GM12878 (cell line): Measurements from ENCODE around the gene PAF1. TPM values are rescaled to one million over a fixed set of nuclear protein-coding genes. Genes with fewer than 3 reads are reported as not detected.

ENCODE experiments used
- ATAC-seq: fragments of 200-7000 bp; cut with Tn5 transposase; 3 replicates; pipeline ENCODE4 v1.9.1; 2020; ENCODE audit warnings: mild to moderate bottlenecking, moderate library complexity
- BruUV-seq: library from RNA; stranded (reverse); fragments of 400-500 nt; replicated peaks from 2 replicates; lab custom pipeline; 2021; lab: Mats Ljungman, UMichigan
- CTCF ChIA-PET: fragments of 300-600 bp; sonication (Branson Sonifier 250); formaldehyde crosslinking; extraction: SDS; loops from one replicate; lab custom pipeline; 2021; ENCODE audit warnings: inconsistent platforms; lab: Yijun Ruan, JAX
- POLR2A ChIA-PET: fragments of 350-600 bp; formaldehyde crosslinking; extraction: SDS; loops from one replicate; lab custom pipeline; 2021; ENCODE audit warnings: inconsistent platforms; lab: Charles Lee
- RAD21 ChIA-PET: fragments of 300-600 bp; sonication (Branson Sonifier 250); formaldehyde crosslinking; loops from one replicate; lab custom pipeline; 2023; ENCODE audit warnings: antibody characterized with exemption; ENCODE audit not compliant: unreplicated experiment; lab: Charles Lee
- SMC1A ChIA-PET: fragments of 300-600 bp; sonication (Branson Sonifier 250); formaldehyde crosslinking; loops from one replicate; lab custom pipeline; 2023; ENCODE audit not compliant: unreplicated experiment, uncharacterized antibody; lab: Charles Lee
- DNase-seq: peaks from one replicate; pipeline ENCODE4 v3.0.0-alpha.2; 2011; ENCODE audit warnings: low read depth, low spot score
- FAIRE-seq: peaks from 3 replicates; lab custom pipeline; 2011; peaks lifted over from hg19 to GRCh38; lab: Jason Lieb, UNC
- H2AFZ ChIP-seq: 2 replicates; pipeline ENCODE4 v1.6.0; 2011; ENCODE audit warnings: low read depth, low read length, control low read depth; ENCODE audit not compliant: control insufficient read depth
- H3K27ac ChIP-seq: 2 replicates; pipeline ENCODE4 v1.5.1; 2011; ENCODE audit warnings: control low read depth; ENCODE audit not compliant: control insufficient read depth, insufficient read depth
- H3K27me3 ChIP-seq, 2 experiments: replicated peaks in 1 of 2; 2 replicates each; pipeline versions ENCODE4 v1.6.0 to v1.6.1; 2011; ENCODE audit warnings: low read length in 1 of 2; ENCODE audit not compliant: control insufficient read depth in 2 of 2, insufficient read depth in 2 of 2
- H3K36me3 ChIP-seq, 2 experiments: 2 replicates each; pipeline ENCODE4 v1.5.1; 2011; ENCODE audit warnings: low read length in 1 of 2; ENCODE audit not compliant: control insufficient read depth in 2 of 2, insufficient read depth in 2 of 2
- H3K4me1 ChIP-seq: 2 replicates; pipeline ENCODE4 v1.6.1; 2011; ENCODE audit warnings: mild to moderate bottlenecking, low read length, moderate library complexity, mixed read lengths; ENCODE audit not compliant: control insufficient read depth, insufficient read depth
- H3K4me2 ChIP-seq: 2 replicates; pipeline ENCODE4 v1.6.0; 2011; ENCODE audit warnings: control low read depth; ENCODE audit not compliant: control insufficient read depth, insufficient read depth
- H3K4me3 ChIP-seq: fragments of 200-600 bp; sonication (generic); 2 replicates; pipeline ENCODE4 v1.5.1; 2016
- H3K79me2 ChIP-seq: 2 replicates; pipeline ENCODE4 v1.6.0; 2011; ENCODE audit warnings: low read length; ENCODE audit not compliant: control insufficient read depth, insufficient read depth
- H3K9ac ChIP-seq: 2 replicates; pipeline ENCODE4 v1.8.0; 2011; ENCODE audit warnings: low read length, control low read depth, mixed read lengths; ENCODE audit not compliant: control insufficient read depth, insufficient read depth
- H3K9me3 ChIP-seq: replicated peaks from 3 replicates; pipeline ENCODE4 v1.5.1; 2011; ENCODE audit warnings: mild to moderate bottlenecking, low read length; ENCODE audit not compliant: control insufficient read depth, insufficient read depth
- H4K20me1 ChIP-seq: 2 replicates; pipeline ENCODE4 v1.6.0; 2011; ENCODE audit not compliant: control insufficient read depth, insufficient read depth
- ASH2L ChIP-seq: fragments of 300-600, 200-600 bp; sonication (generic); IDR thresholded peaks from 2 replicates; pipeline ENCODE4 v1.6.1; 2017; ENCODE audit warnings: low read depth, mild to moderate bottlenecking, borderline replicate concordance
- CREB1 ChIP-seq: IDR thresholded peaks from 2 replicates; pipeline ENCODE4 v1.6.1; 2012; ENCODE audit warnings: low read depth, mild to moderate bottlenecking, inconsistent platforms
- CREM ChIP-seq: IDR thresholded peaks from 2 replicates; pipeline ENCODE4 v1.6.1; 2014; ENCODE audit warnings: antibody characterized with exemption, low read depth
- EGR1 ChIP-seq, 2 experiments: IDR thresholded peaks; 1 replicate in 1 of 2; 2 replicates in 1 of 2; pipeline ENCODE4 v1.6.1; 2011 to 2012; ENCODE audit warnings: low read depth in 2 of 2, low read length in 2 of 2, borderline replicate concordance in 1 of 2, mild to moderate bottlenecking in 1 of 2, moderate library complexity in 1 of 2
- ESRRA ChIP-seq: IDR thresholded peaks from 2 replicates; pipeline ENCODE4 v1.6.1; 2012; ENCODE audit warnings: mild to moderate bottlenecking, low read length, improper control_type of control experiment
- IKZF2 ChIP-seq, 2 experiments: fragments of 450-650 bp; IDR thresholded peaks; 2 replicates each; pipeline ENCODE4 v1.6.1; 2017; ENCODE audit warnings: mild to moderate bottlenecking in 2 of 2, moderate library complexity in 2 of 2
- MEF2B ChIP-seq: fragments of 450-650 bp; IDR thresholded peaks from 2 replicates; pipeline ENCODE4 v1.6.1; 2018; ENCODE audit warnings: mild to moderate bottlenecking, moderate library complexity; ENCODE audit not compliant: partially characterized antibody, poor library complexity, severe bottlenecking
- MYB ChIP-seq: fragments of 150-350 bp; IDR thresholded peaks from 2 replicates; pipeline ENCODE4 v1.6.1; 2014; ENCODE audit warnings: mild to moderate bottlenecking, low read depth, low read length, borderline replicate concordance
- NBN ChIP-seq: fragments of 450-650 bp; IDR thresholded peaks from 2 replicates; pipeline ENCODE4 v1.6.1; 2016
- NFIC ChIP-seq: IDR thresholded peaks from 2 replicates; pipeline ENCODE4 v1.6.1; 2012; ENCODE audit warnings: low read depth, mild to moderate bottlenecking, inconsistent platforms, low read length, moderate library complexity
- RB1 ChIP-seq: fragments of 450-650 bp; formaldehyde crosslinking; IDR thresholded peaks from 2 replicates; pipeline ENCODE4 v1.6.1; 2017; ENCODE audit warnings: mild to moderate bottlenecking, borderline replicate concordance
- RELA ChIP-seq: fragments of 450-650 bp; IDR thresholded peaks from 2 replicates; pipeline ENCODE4 v1.8.0; 2014; ENCODE audit warnings: borderline replicate concordance; ENCODE audit not compliant: partially characterized antibody
- SREBF2 ChIP-seq: IDR thresholded peaks from 2 replicates; pipeline ENCODE4 v1.6.1; 2012; ENCODE audit warnings: mild to moderate bottlenecking, low read length
- SUZ12 ChIP-seq: fragments of 200-600 bp; sonication (generic); IDR thresholded peaks from one replicate; pipeline ENCODE4 v1.6.1; 2018; ENCODE audit warnings: antibody characterized with exemption, mild to moderate bottlenecking; ENCODE audit not compliant: unreplicated experiment
- TCF12 ChIP-seq: IDR thresholded peaks from 2 replicates; pipeline ENCODE4 v1.6.1; 2011; ENCODE audit warnings: low read depth, mild to moderate bottlenecking, low read length
- ZNF24 ChIP-seq: fragments of 450-650 bp; IDR thresholded peaks from 2 replicates; pipeline ENCODE4 v1.6.1; 2017; ENCODE audit warnings: antibody characterized with exemption, mild to moderate bottlenecking
- ZNF622 ChIP-seq: fragments of 450-650 bp; IDR thresholded peaks from 2 replicates; pipeline ENCODE4 v1.6.1; 2017; ENCODE audit warnings: mild to moderate bottlenecking, inconsistent platforms
- WGBS: methylation state at CpG from one replicate; pipeline ENCODE4 v1.1.6; 2016; ENCODE audit warnings: low lambda C conversion rate; ENCODE audit not compliant: insufficient replicate concordance, insufficient coverage; ENCODE audit errors: missing lambda C conversion rate; 5-methylcytosine and 5-hydroxymethylcytosine counted together
- in situ Hi-C: fragments of 300-500 bp; cut with MboI; formaldehyde crosslinking; loops from 9 replicates; pipeline ENCODE4 v1.14.3; 2018; ENCODE audit warnings: mixed read lengths
- intact Hi-C: fragments of 100-400 bp; cut with micrococcal nuclease; formaldehyde crosslinking; loops from one replicate; pipeline ENCODE4 v1.14.2; 2022; ENCODE audit not compliant: unreplicated experiment
- polyA plus RNA-seq, 11 experiments: library from polyadenylated mRNA; depleted of rRNA in 4 of 11; unstranded in 6 of 11; stranded (reverse) in 5 of 11; fragments of >200 nt; fragmentation: Nextera tagmentation in 4 of 11; fragmentation: Illumina TruSeq in 1 of 11; extraction: Ambion mirVana in 4 of 11; extraction: Trizol in 1 of 11; gene quantifications; 1 replicate in 1 of 11; 2 replicates in 10 of 11; pipeline versions ENCODE4 v1.2.1 to v1.2.3, GENCODE V29; 2011 to 2016; ENCODE audit warnings: inconsistent platforms in 2 of 11, missing spikeins in 2 of 11, low read depth in 1 of 11
- total RNA-seq, 4 experiments: library from RNA; depleted of rRNA in 3 of 4; stranded (reverse); fragments of >200 nt in 3 of 4; fragmentation: Illumina TruSeq in 1 of 4; extraction: Trizol in 1 of 4; gene quantifications; 2 replicates each; pipeline versions ENCODE4 v1.2.1 to v1.2.3, GENCODE V29; 2013 to 2021

Gene PAF1
- total and polyA plus RNA-seq, 10 of the 15 experiments (the other 5 are each of a cell fraction or from before 2014, with no cell fraction given) = 1.7 to 45.8 (median 39.6) TPM

DNA sequence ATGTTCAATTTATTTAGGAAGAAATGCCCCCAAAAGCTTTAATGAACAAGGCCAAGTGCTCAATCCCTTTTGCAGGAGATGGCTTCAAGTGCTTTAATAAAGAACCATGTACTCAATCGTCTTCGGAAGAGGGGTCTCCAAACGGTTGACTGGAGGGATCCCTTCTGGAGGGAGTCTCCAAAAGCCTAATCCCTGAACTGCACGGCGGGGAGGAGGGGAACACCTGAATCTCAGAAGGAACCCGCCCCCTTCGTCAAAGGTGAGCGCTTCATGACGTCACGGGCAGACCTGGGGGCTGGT is 505 bp downstream of the PAF1 start:
- Histone ChIP-seq H3K9me3 (no peaks in the 10 kb centered on the region), H2AFZ (peak overlapping the region; percentile 89), H3K27me3 (no peaks in the 10 kb centered on the region), H3K36me3 (peaks cover 3 to 35% of the 10 kb centered on the region in 2 experiments), H3K4me2 (peak overlapping the region; percentile 83), H3K4me3 (peak overlapping the region; percentile 99), H3K9ac (peak overlapping the region; percentile 95), H3K4me1 (peaks cover 10% of the 10 kb centered on the region), H3K27ac (peak overlapping the region; percentile 96), H3K79me2 (peaks cover 28% of the 10 kb centered on the region), H4K20me1 (no peaks in the 10 kb centered on the region)
- ChIA-PET SMC1A (interaction anchor here (0.7 to 2.1 kb wide), 6 partner anchors 13 to 108 kb away, joined by 3 to 12 read pairs (median 4); partner anchors contain the start of genes DLL3 and RPS16), POLR2A (interaction anchor here (0.6 to 2.3 kb wide), 6 partner anchors 11 to 48 kb away, joined by 4 to 16 read pairs (median 11); partner anchors contain the start of genes PLEKHG2, RPS16, SAMD4B and ZFP36), CTCF (interaction anchor here (0.9 to 2.3 kb wide), 3 partner anchors 10 to 40 kb away, joined by 3 to 18 read pairs (median 7); partner anchors contain the start of gene PLEKHG2), RAD21 (interaction anchor here (0.9 to 2.2 kb wide), 9 partner anchors 11 to 54 kb away, joined by 3 to 18 read pairs (median 5); partner anchors contain the start of genes GMFG and PLEKHG2)
- 1% methylated on average over 10 of the region's 10 CpGs for WGBS
- BruUV-seq = no TSS peak
- FAIRE-seq = no peak
- intact Hi-C loops (loop anchor here (2.0 kb wide), 2 partner anchors 48 to 54 kb away; partner anchors contain the start of genes SAMD4B and SUPT5H), in situ Hi-C loops (no loop called here)
- no peak for DNase-seq
- ATAC-seq = no peak
- TF ChIP-seq ZNF622 (no peak), MYB (no peak), ZNF24 (no peak), IKZF2 (IDR thresholded peaks at IDR 0.05) (0 out of 4 replicates have a peak, but pooled peaks of 1 of the 2 experiments have one; percentile 24), CREB1 (peak; percentile 97), NBN (peak; percentile 98), ESRRA (no peak), TCF12 (no peak), MEF2B (no peak), ASH2L (no peak), EGR1 (IDR thresholded peaks at IDR 0.05; ENCODE audit: borderline replicate concordance in 1 of 2, low read depth in 2 of 2, low read length in 2 of 2) (no peak), SREBF2 (no peak), CREM (peak; percentile 96; the same call in 1 of the 2 replicates), NFIC (no peak), SUZ12 (no peak), RB1 (no peak), RELA (no peak)
